Astrocyte (in vitro differentiated cells and primary cell): Measurements from ENCODE around the gene ZCWPW1. TPM values are rescaled to one million over a fixed set of nuclear protein-coding genes. Genes with fewer than 3 reads are reported as not detected.

ENCODE experiments used
- DNase-seq: peaks from one replicate; pipeline ENCODE4 v3.0.0-alpha.2; 2010; ENCODE audit warnings: low read depth
- FAIRE-seq: peaks from 2 replicates; lab custom pipeline; 2011; peaks lifted over from hg19 to GRCh38; lab: Jason Lieb, UNC
- H2AFZ ChIP-seq: 2 replicates; pipeline ENCODE4 v1.6.0; 2012; ENCODE audit warnings: low read depth, low read length, inconsistent platforms
- H3K27ac ChIP-seq: 2 replicates; pipeline ENCODE4 v1.5.1; 2011; ENCODE audit warnings: low read depth, low read length, inconsistent platforms
- H3K27me3 ChIP-seq: 2 replicates; pipeline ENCODE4 v1.6.0; 2011; ENCODE audit warnings: low read length, inconsistent platforms; ENCODE audit not compliant: insufficient read depth
- H3K36me3 ChIP-seq: 2 replicates; pipeline ENCODE4 v1.5.1; 2011; ENCODE audit warnings: low read length, inconsistent platforms; ENCODE audit not compliant: insufficient read depth
- H3K4me1 ChIP-seq: 2 replicates; pipeline ENCODE4 v1.5.1; 2011; ENCODE audit warnings: low read length, inconsistent platforms; ENCODE audit not compliant: insufficient read depth
- H3K4me2 ChIP-seq: 2 replicates; pipeline ENCODE4 v1.6.0; 2012; ENCODE audit warnings: low read length, inconsistent platforms
- H3K4me3 ChIP-seq: 2 replicates; pipeline ENCODE4 v1.5.1; 2011; ENCODE audit warnings: low read depth, mild to moderate bottlenecking, low read length, inconsistent platforms; ENCODE audit not compliant: insufficient read depth
- H3K79me2 ChIP-seq: 2 replicates; pipeline ENCODE4 v1.6.0; 2012; ENCODE audit warnings: mild to moderate bottlenecking, low read length, inconsistent platforms; ENCODE audit not compliant: insufficient read depth
- H3K9ac ChIP-seq: 2 replicates; pipeline ENCODE4 v1.6.0; 2012; ENCODE audit warnings: mild to moderate bottlenecking, low read length, inconsistent platforms
- H3K9me3 ChIP-seq: 2 replicates; pipeline ENCODE4 v1.5.1; 2012; ENCODE audit warnings: low read depth, mild to moderate bottlenecking, low read length, inconsistent platforms; ENCODE audit not compliant: insufficient read depth
- H4K20me1 ChIP-seq: 2 replicates; pipeline ENCODE4 v1.6.0; 2012; ENCODE audit warnings: low read length, inconsistent platforms; ENCODE audit not compliant: insufficient read depth
- H3K27ac Mint-ChIP-seq: one replicate; pipeline ENCODE4 v1.8.0; 2021; ENCODE audit warnings: mild to moderate bottlenecking, mixed read lengths; ENCODE audit not compliant: unreplicated experiment
- H3K27me3 Mint-ChIP-seq: one replicate; pipeline ENCODE4 v1.8.0; 2021; ENCODE audit warnings: low read depth, mixed read lengths; ENCODE audit not compliant: unreplicated experiment
- H3K36me3 Mint-ChIP-seq: one replicate; pipeline ENCODE4 v1.8.0; 2021; ENCODE audit warnings: low read depth, mixed read lengths; ENCODE audit not compliant: unreplicated experiment
- H3K4me1 Mint-ChIP-seq: one replicate; pipeline ENCODE4 v1.8.0; 2021; ENCODE audit warnings: low read depth, mixed read lengths; ENCODE audit not compliant: unreplicated experiment
- H3K4me3 Mint-ChIP-seq: one replicate; pipeline ENCODE4 v1.8.0; 2021; ENCODE audit warnings: mild to moderate bottlenecking, moderate library complexity, mixed read lengths; ENCODE audit not compliant: unreplicated experiment
- H3K9me3 Mint-ChIP-seq: one replicate; pipeline ENCODE4 v1.8.0; 2021; ENCODE audit warnings: mild to moderate bottlenecking, mixed read lengths; ENCODE audit not compliant: unreplicated experiment
- CTCF ChIP-seq: IDR thresholded peaks from 2 replicates; pipeline ENCODE4 v1.5.1; 2011; ENCODE audit warnings: low read depth, mild to moderate bottlenecking, inconsistent platforms, low read length, moderate library complexity; ENCODE audit not compliant: insufficient read depth
- EZH2 ChIP-seq: IDR thresholded peaks from 2 replicates; pipeline ENCODE4 v1.6.1; 2012; ENCODE audit warnings: mild to moderate bottlenecking, low read length, inconsistent platforms; ENCODE audit not compliant: insufficient read depth
- total RNA-seq: library from RNA; stranded (reverse); gene quantifications from 2 replicates; pipeline ENCODE4 v1.2.1, GENCODE V29; 2021

ZCWPW1 gene
- total RNA-seq, 1 donor from 2014 or later: 2.6 TPM

GRCh38 chr7:100372694-100373093, 55.8 kb downstream of the ZCWPW1 start:
- H3K36me3 ChIP-seq: no peaks in the 10 kb centered on the region
- no peak overlapping the region for H3K4me3 Mint-ChIP-seq
- no peak for DNase-seq
- no peaks in the 10 kb centered on the region for H3K9me3 ChIP-seq
- H4K20me1 ChIP-seq: no peaks in the 10 kb centered on the region
- no peak for TF ChIP-seq CTCF
- TF ChIP-seq EZH2: no peak
- no peaks in the 10 kb centered on the region for H3K4me1 ChIP-seq
- no peaks in the 10 kb centered on the region for H3K27me3 ChIP-seq
- H3K9me3 Mint-ChIP-seq: no peaks in the 10 kb centered on the region
- H3K4me1 Mint-ChIP-seq: no peaks in the 10 kb centered on the region
- H3K27me3 Mint-ChIP-seq: peaks cover 10% of the 10 kb centered on the region
- no peak overlapping the region for H3K9ac ChIP-seq
- no peak overlapping the region for H3K27ac ChIP-seq
- H3K4me2 ChIP-seq: no peak overlapping the region
- FAIRE-seq: no peak
- no peak overlapping the region for H2AFZ ChIP-seq
- H3K4me3 ChIP-seq: no peak overlapping the region
- H3K79me2 ChIP-seq: no peaks in the 10 kb centered on the region
- H3K36me3 Mint-ChIP-seq: peaks cover 2% of the 10 kb centered on the region
- H3K27ac Mint-ChIP-seq: no peak overlapping the region

GRCh38 chr7:100372256-100372655, 56.2 kb downstream of the ZCWPW1 start:
- FAIRE-seq (no peak), DNase-seq (no peak)
- no peaks in the 10 kb centered on the region for H3K9me3 ChIP-seq
- no peak overlapping the region for H2AFZ ChIP-seq
- H3K9me3 Mint-ChIP-seq: no peaks in the 10 kb centered on the region
- H3K27ac Mint-ChIP-seq: no peak overlapping the region
- peaks cover 10% of the 10 kb centered on the region for H3K27me3 Mint-ChIP-seq
- no peak overlapping the region for H3K9ac ChIP-seq
- no peak overlapping the region for H3K27ac ChIP-seq
- H3K4me2 ChIP-seq: no peak overlapping the region
- no peaks in the 10 kb centered on the region for H4K20me1 ChIP-seq
- no peaks in the 10 kb centered on the region for H3K27me3 ChIP-seq
- no peaks in the 10 kb centered on the region for H3K4me1 Mint-ChIP-seq
- TF ChIP-seq EZH2: no peak
- H3K4me3 Mint-ChIP-seq: no peak overlapping the region
- H3K36me3 Mint-ChIP-seq: peaks cover 2% of the 10 kb centered on the region
- H3K4me3 ChIP-seq: no peak overlapping the region
- no peaks in the 10 kb centered on the region for H3K36me3 ChIP-seq
- no peaks in the 10 kb centered on the region for H3K4me1 ChIP-seq
- no peaks in the 10 kb centered on the region for H3K79me2 ChIP-seq

- Histone ChIP-seq H3K27me3 (no peaks in the 10 kb centered on the region), H3K27ac (no peak overlapping the region), H3K4me3 (no peak overlapping the region), H3K36me3 (no peaks in the 10 kb centered on the region), H3K4me2 (no peak overlapping the region), H3K9ac (no peak overlapping the region), H3K4me1 (no peaks in the 10 kb centered on the region), H4K20me1 (no peaks in the 10 kb centered on the region), H3K79me2 (no peaks in the 10 kb centered on the region), H2AFZ (no peak overlapping the region), H3K9me3 (no peaks in the 10 kb centered on the region)
- Mint-ChIP-seq H3K36me3 (peaks cover 2% of the 10 kb centered on the region), H3K27ac (no peak overlapping the region), H3K27me3 (peaks cover 10% of the 10 kb centered on the region), H3K4me1 (no peaks in the 10 kb centered on the region), H3K9me3 (no peaks in the 10 kb centered on the region), H3K4me3 (no peak overlapping the region)
- DNase-seq: no peak
- no peak for TF ChIP-seq EZH2
- no peak for TF ChIP-seq CTCF
- FAIRE-seq: no peak
Observed at GRCh38 chr7:100371561-100372171, 56.8 kb downstream of the ZCWPW1 start.
